MCF 10A (cell line): Measurements from ENCODE around the gene AHCYL1. TPM values are rescaled to one million over a fixed set of nuclear protein-coding genes. Genes with fewer than 3 reads are reported as not detected.

Source experiments
- BruUV-seq: library from RNA; stranded (reverse); fragments of 400-500 nt; replicated peaks from 2 replicates; lab custom pipeline; 2021; lab: Mats Ljungman, UMichigan
- CTCF ChIA-PET: fragments of 300-600 bp; sonication (Branson Sonifier 250); formaldehyde crosslinking; extraction: SDS; loops from one replicate; lab custom pipeline; 2021; ENCODE audit warnings: antibody characterized with exemption, inconsistent platforms; lab: Yijun Ruan, JAX
- POLR2A ChIA-PET: fragments of 300-600, 350-650 bp; sonication (Branson Sonifier 250); formaldehyde crosslinking; extraction: SDS; loops from one replicate; lab custom pipeline; 2020; ENCODE audit warnings: antibody characterized with exemption, inconsistent platforms; lab: Yijun Ruan, JAX
- DNase-seq: peaks from one replicate; pipeline ENCODE4 v3.0.0-alpha.2; 2018; ENCODE audit not compliant: unreplicated experiment
- H3K27ac Mint-ChIP-seq: one replicate; pipeline ENCODE4 v1.8.0; 2022; ENCODE audit warnings: mild to moderate bottlenecking, low read depth, mixed read lengths; ENCODE audit not compliant: unreplicated experiment
- H3K27me3 Mint-ChIP-seq: one replicate; pipeline ENCODE4 v1.8.0; 2022; ENCODE audit warnings: mixed read lengths; ENCODE audit not compliant: insufficient read depth, unreplicated experiment
- H3K36me3 Mint-ChIP-seq: one replicate; pipeline ENCODE4 v1.8.0; 2022; ENCODE audit warnings: mild to moderate bottlenecking, moderate library complexity, mixed read lengths; ENCODE audit not compliant: insufficient read depth, unreplicated experiment
- H3K4me1 Mint-ChIP-seq: one replicate; pipeline ENCODE4 v1.8.0; 2022; ENCODE audit warnings: mixed read lengths; ENCODE audit not compliant: insufficient read depth, unreplicated experiment
- H3K4me3 Mint-ChIP-seq: one replicate; pipeline ENCODE4 v1.8.0; 2022; ENCODE audit warnings: mild to moderate bottlenecking, moderate library complexity, mixed read lengths; ENCODE audit not compliant: unreplicated experiment
- H3K9me3 Mint-ChIP-seq: one replicate; pipeline ENCODE4 v1.8.0; 2022; ENCODE audit warnings: mixed read lengths; ENCODE audit not compliant: unreplicated experiment
- intact Hi-C: fragments of 100-400 bp; cut with micrococcal nuclease; formaldehyde crosslinking; loops from 2 replicates; pipeline ENCODE4 v1.14.1; 2022
- total RNA-seq: library from RNA; stranded (reverse); gene quantifications from 2 replicates; pipeline ENCODE4 v1.2.3, GENCODE V29; 2022
- TF ChIP-seq, protein P1 (sequence below): fragments of 200-600 bp; IDR thresholded peaks from one replicate; pipeline ENCODE4 v1.8.0; 2022; ENCODE audit warnings: antibody characterized with exemption, mild to moderate bottlenecking; ENCODE audit not compliant: unreplicated experiment

AHCYL1 gene
- total RNA-seq, 1 experiment from 2014 or later = 104 TPM

DNA sequence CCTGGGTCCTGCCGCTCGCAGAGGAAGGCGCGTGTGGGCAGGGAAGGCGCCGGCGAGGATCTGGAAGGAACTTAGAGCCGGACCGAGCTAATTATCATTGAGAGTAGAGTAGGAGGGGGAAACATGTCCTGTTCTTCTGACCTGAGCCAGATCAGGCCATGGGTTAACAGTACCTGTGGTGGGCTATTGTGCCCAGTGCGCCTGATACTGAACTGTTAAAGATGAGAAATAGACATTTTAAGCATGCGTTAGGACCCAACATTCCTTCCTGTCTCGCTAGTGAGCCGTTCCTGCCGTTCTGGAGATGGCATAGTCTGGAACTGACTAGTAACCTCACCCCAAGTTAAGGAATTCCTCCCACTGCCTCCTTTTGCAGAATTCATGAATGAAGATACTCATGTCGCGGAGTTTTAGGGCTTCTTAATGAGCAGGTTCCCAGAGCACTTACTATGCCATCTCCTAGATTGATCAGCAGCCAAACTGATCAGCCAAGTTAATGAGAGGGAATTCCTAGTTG lies 50.7 kb downstream of the AHCYL1 start:
- POLR2A ChIA-PET = interaction anchor here (0.6 to 3.4 kb wide), 15 partner anchors 9 to 486 kb away, joined by 3 to 24 read pairs (median 5); partner anchors contain the start of genes AHCYL1, GNAI3 and RBM15
- Mint-ChIP-seq H3K9me3 (no peaks in the 10 kb centered on the region), H3K27ac (peak overlapping the region; percentile 94), H3K27me3 (no peaks in the 10 kb centered on the region), H3K4me1 (peaks cover 18% of the 10 kb centered on the region), H3K36me3 (peaks cover 25% of the 10 kb centered on the region), H3K4me3 (peak overlapping the region; percentile 97)
- CTCF ChIA-PET = interaction anchor here (0.6 to 12.1 kb wide), 10 partner anchors 10 to 689 kb away, joined by 3 to 120 read pairs (median 4); no protein-coding TSS in a partner anchor
- intact Hi-C loops = no loop called here
- BruUV-seq = no TSS peak
- TF ChIP-seq, protein P1, sequence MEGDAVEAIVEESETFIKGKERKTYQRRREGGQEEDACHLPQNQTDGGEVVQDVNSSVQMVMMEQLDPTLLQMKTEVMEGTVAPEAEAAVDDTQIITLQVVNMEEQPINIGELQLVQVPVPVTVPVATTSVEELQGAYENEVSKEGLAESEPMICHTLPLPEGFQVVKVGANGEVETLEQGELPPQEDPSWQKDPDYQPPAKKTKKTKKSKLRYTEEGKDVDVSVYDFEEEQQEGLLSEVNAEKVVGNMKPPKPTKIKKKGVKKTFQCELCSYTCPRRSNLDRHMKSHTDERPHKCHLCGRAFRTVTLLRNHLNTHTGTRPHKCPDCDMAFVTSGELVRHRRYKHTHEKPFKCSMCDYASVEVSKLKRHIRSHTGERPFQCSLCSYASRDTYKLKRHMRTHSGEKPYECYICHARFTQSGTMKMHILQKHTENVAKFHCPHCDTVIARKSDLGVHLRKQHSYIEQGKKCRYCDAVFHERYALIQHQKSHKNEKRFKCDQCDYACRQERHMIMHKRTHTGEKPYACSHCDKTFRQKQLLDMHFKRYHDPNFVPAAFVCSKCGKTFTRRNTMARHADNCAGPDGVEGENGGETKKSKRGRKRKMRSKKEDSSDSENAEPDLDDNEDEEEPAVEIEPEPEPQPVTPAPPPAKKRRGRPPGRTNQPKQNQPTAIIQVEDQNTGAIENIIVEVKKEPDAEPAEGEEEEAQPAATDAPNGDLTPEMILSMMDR = no peak
- no peak for DNase-seq

DNA sequence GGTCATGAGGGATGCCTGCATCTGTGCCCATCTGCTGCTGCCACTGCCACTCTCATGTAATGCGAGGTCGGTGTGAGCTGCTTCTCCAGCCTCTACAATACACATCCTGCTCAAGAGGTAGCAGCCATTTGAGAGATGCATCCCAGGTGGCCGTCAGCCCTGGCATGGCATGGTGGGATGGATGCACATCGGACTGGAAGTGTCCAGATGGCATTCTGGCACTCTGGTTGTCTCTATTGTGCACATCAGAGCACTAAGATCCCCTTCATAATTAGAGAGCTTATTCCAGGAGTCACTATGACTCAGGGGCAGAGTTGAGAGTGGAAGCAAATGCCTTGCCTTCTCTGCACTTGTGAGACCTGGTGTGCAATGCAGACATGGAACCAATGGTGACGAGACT lies 53.7 kb downstream of the AHCYL1 start:
- no TSS peak for BruUV-seq
- Mint-ChIP-seq H3K4me3 (no peak overlapping the region), H3K27ac (no peak overlapping the region), H3K9me3 (no peaks in the 10 kb centered on the region), H3K36me3 (peaks cover 44% of the 10 kb centered on the region), H3K27me3 (no peaks in the 10 kb centered on the region), H3K4me1 (peaks cover 12% of the 10 kb centered on the region)
- TF ChIP-seq, protein P1 = no peak
- ChIA-PET POLR2A (interaction anchor here (0.6 to 1.0 kb wide), 2 partner anchors 22 to 43 kb away, joined by 3 to 4 read pairs; no protein-coding TSS in a partner anchor), CTCF (interaction anchor here (1.0 to 12.1 kb wide), 5 partner anchors 9 to 67 kb away, joined by 4 to 120 read pairs (median 6); partner anchors contain the start of gene AHCYL1)
- no peak for DNase-seq
- intact Hi-C loops = no loop called here

DNA sequence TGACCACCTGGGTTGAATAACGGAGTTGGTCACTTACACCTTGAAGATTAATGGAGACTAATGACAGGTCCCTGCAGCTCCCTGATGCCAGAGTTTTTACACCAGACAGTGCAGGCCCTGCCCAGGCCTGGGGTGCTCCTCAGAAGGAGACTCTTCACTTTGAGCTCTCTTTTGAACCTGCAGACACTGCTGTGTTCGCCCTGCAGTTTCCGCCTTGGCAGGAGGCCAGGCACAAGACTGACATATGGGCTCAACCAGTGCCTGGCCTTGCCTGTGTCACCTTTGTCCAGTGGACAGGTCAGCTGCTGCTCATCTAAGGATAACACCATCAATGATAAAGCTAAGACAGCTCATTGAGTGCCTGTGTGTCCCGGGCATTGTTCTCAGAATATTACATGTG lies 55.1 kb downstream of the AHCYL1 start:
- no TSS peak for BruUV-seq
- Mint-ChIP-seq H3K9me3 (no peaks in the 10 kb centered on the region), H3K4me3 (no peak overlapping the region), H3K4me1 (peaks cover 5% of the 10 kb centered on the region), H3K36me3 (peaks cover 58% of the 10 kb centered on the region), H3K27me3 (no peaks in the 10 kb centered on the region), H3K27ac (no peak overlapping the region)
- TF ChIP-seq, protein P1 = no peak
- ChIA-PET POLR2A (interaction anchor here (1.0 kb wide), 1 partner anchor 35 kb away, joined by 3 read pairs; no protein-coding TSS in a partner anchor), CTCF (interaction anchor here (0.7 to 12.1 kb wide), 7 partner anchors 10 to 1624 kb away, joined by 3 to 120 read pairs (median 5); no protein-coding TSS in a partner anchor)
- intact Hi-C loops = no loop called here
- DNase-seq = no peak

DNA sequence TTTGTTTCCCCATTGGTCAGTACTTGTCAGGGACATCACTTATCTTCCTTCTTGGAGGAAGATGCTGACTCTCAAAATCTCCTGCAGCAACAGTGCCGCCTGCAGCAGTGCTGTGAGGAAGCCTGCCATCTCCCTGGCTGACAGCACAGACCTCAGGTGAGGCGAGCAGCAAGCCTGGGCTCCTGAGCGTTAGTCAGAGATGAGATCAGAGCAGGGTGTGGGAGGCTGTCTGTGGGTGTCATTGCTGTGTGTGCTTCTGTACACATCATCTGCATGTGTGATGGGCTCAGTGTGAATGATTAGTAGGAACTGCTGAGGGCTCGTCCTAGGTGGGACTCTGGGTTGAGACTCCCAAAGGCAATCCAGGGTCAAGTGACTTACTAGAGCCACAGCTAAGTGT lies 56.0 kb downstream of the AHCYL1 start:
- no peak for DNase-seq
- CTCF ChIA-PET = interaction anchor here (0.5 to 12.1 kb wide), 5 partner anchors 11 to 509 kb away, joined by 3 to 120 read pairs (median 4); no protein-coding TSS in a partner anchor

More for the DNA sequence above, 56.0 kb downstream of the AHCYL1 start:
- Mint-ChIP-seq H3K27ac (no peak overlapping the region), H3K27me3 (no peaks in the 10 kb centered on the region), H3K9me3 (no peaks in the 10 kb centered on the region), H3K4me1 (peaks cover 3% of the 10 kb centered on the region), H3K36me3 (peaks cover 67% of the 10 kb centered on the region), H3K4me3 (no peak overlapping the region)
- POLR2A ChIA-PET = no interaction called here
- no TSS peak for BruUV-seq
- TF ChIP-seq, protein P1 = no peak
- intact Hi-C loops = no loop called here
